Pancreas (tissue), 10 donors: Measurements from ENCODE around the gene WWC1. TPM values are rescaled to one million over a fixed set of nuclear protein-coding genes. Genes with fewer than 3 reads are reported as not detected.

Experiments used
- ATAC-seq, 4 donors: fragments of 200-7000 bp; cut with Tn5 transposase; one replicate each; pipeline versions ENCODE4 v1.8.0 to v1.9.1; 2020; ENCODE audit warnings: mild to moderate bottlenecking in 4 of 4, moderate library complexity in 4 of 4
- DNase-seq, 6 donors: peaks; one replicate each; pipeline ENCODE4 v3.0.0-alpha.2; 2020
- FAIRE-seq: peaks from 2 replicates; lab custom pipeline; 2012; peaks lifted over from hg19 to GRCh38; lab: Jason Lieb, UNC
- H3K27ac ChIP-seq, 4 donors: fragments of 200-600 bp; sonication (generic); 1 replicate in 3 of 4; 2 replicates in 1 of 4; pipeline versions ENCODE4 v1.5.0 to v1.8.0; 2020
- H3K27me3 ChIP-seq, 4 donors: fragments of 200-600 bp; one replicate each; pipeline ENCODE4 v1.8.0; 2021
- H3K36me3 ChIP-seq, 3 donors: fragments of 200-600 bp; sonication (generic) in 1 of 3; one replicate each; pipeline versions ENCODE4 v1.5.0 to v1.8.0; 2020 to 2021
- H3K4me1 ChIP-seq, 3 donors: fragments of 200-600 bp; one replicate each; pipeline ENCODE4 v1.8.0; 2021
- H3K4me3 ChIP-seq, 4 donors: fragments of 200-600 bp; sonication (generic) in 2 of 4; one replicate each; pipeline versions ENCODE4 v1.5.0 to v1.8.0; 2020 to 2021
- H3K9me3 ChIP-seq, 4 donors: fragments of 200-600 bp; one replicate each; pipeline ENCODE4 v1.8.0; 2021
- WGBS, 2 donors: extraction: QIAGEN DNeasy Blood & Tissue Kit; methylation state at CpG; one replicate each; pipeline ENCODE4 v1.1.7; 2013; 5-methylcytosine and 5-hydroxymethylcytosine counted together
- intact Hi-C, 3 donors: fragments of 100-400 bp; cut with DNase I; formaldehyde crosslinking; loops; one replicate each; pipeline versions ENCODE4 v1.11.1 to v1.14.2; 2022
- polyA plus RNA-seq, 2 donors: library from polyadenylated mRNA; stranded (reverse); fragments of 200-250 nt; gene quantifications; one replicate each; pipeline ENCODE4 v1.2.3, GENCODE V29; 2013
- total RNA-seq, 6 donors: library from RNA; stranded (reverse); fragmentation: NEBNext Ultra II Directional in 4 of 6; extraction: Animal tissue kit (Norgen Biotek cat#: 25700) in 4 of 6; gene quantifications; one replicate each; pipeline versions ENCODE4 v1.2.1 to v1.2.4, GENCODE V29; 2021 to 2023
- TF ChIP-seq, protein P1 (sequence below), 4 donors: fragments of 200-600 bp; sonication (generic) in 3 of 4; IDR thresholded peaks; one replicate each; pipeline versions ENCODE4 v1.5.0 to v1.8.0; 2021; ENCODE audit warnings: antibody characterized with exemption in 4 of 4
- donor health status: healthy with polysubstance abuse.
- donor health status: DM: no; HTN: no; CAD: no; lungs with moderate emphysema.
- donor health status: DM: no; HTN: no; CAD: no.
- donor health status: control.
- donor health status: control.
- donor health status: Bipolar disorder and iron deficiency.
- donor health status: DM: yes; HTN: yes; CAD: no.
- donor health status: DM: no; HTN: no; CAD: no.
- donor health status: DM: no; HTN: no; CAD: no.
- donor health status: DM: yes; HTN: yes; CAD: no.

The WWC1 gene
- total and polyA plus RNA-seq, 8 donors = 35.0 to 54.2 (median 38.7) TPM

DNA sequence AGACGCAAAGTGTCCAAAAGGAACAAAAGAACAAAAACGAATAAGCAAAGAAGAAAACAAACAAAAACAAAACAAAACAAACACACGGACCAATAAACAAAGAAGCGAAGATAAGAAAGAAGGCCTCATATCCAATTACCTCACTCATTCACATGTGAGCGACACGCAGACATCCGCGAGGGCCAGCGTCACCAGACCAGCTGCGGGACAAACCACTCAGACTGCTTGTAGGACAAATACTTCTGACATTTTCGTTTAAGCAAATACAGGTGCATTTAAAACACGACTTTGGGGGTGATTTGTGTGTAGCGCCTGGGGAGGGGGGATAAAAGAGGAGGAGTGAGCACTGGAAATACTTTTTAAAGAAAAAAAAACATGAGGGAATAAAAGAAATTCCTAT is 28.3 kb upstream of the WWC1 start:
- no peak for DNase-seq
- H3K27me3 ChIP-seq = no peaks in the 10 kb centered on the region
- ATAC-seq = no peak
- TF ChIP-seq, protein P1, sequence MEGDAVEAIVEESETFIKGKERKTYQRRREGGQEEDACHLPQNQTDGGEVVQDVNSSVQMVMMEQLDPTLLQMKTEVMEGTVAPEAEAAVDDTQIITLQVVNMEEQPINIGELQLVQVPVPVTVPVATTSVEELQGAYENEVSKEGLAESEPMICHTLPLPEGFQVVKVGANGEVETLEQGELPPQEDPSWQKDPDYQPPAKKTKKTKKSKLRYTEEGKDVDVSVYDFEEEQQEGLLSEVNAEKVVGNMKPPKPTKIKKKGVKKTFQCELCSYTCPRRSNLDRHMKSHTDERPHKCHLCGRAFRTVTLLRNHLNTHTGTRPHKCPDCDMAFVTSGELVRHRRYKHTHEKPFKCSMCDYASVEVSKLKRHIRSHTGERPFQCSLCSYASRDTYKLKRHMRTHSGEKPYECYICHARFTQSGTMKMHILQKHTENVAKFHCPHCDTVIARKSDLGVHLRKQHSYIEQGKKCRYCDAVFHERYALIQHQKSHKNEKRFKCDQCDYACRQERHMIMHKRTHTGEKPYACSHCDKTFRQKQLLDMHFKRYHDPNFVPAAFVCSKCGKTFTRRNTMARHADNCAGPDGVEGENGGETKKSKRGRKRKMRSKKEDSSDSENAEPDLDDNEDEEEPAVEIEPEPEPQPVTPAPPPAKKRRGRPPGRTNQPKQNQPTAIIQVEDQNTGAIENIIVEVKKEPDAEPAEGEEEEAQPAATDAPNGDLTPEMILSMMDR (IDR thresholded peaks at IDR 0.05) = no peak
- 67 to 70% methylated on average over 13 of the region's 13 CpGs for WGBS, 2 donors
- intact Hi-C loops = no loop called here
- no peaks in the 10 kb centered on the region for H3K4me1 ChIP-seq
- H3K9me3 ChIP-seq = no peaks in the 10 kb centered on the region
- no peak for FAIRE-seq
- no peak overlapping the region for H3K27ac ChIP-seq
- no peaks in the 10 kb centered on the region for H3K36me3 ChIP-seq
- no peak overlapping the region for H3K4me3 ChIP-seq

DNA sequence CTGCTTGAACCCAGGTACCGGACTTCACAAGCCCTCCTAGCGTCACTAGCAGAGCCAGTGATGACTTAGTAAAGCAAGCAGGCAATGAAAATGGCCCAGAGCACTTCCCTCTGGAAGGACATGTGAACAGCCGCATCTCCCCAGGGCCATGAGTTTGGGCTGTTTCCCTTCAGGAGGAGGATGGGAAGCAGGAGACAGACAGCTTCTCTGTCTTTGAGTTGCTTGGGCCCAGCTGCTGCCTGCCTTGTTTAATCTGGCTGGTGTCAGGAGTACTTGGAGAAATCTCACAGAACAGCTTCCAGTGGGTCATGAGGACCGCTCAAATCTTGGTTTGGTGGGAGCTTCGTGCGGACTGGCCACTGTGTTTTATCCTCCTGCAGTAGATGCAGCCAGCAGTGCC is 25.4 kb upstream of the WWC1 start:
- no peak overlapping the region for H3K4me3 ChIP-seq
- peaks cover 0 to 6% (median 0%) of the 10 kb centered on the region in 3 donors for H3K4me1 ChIP-seq
- FAIRE-seq (no peak), ATAC-seq (no peak), DNase-seq (no peak)
- no peaks in the 10 kb centered on the region for H3K36me3 ChIP-seq
- 90 to 91% methylated on average over 6 of the region's 6 CpGs for WGBS, 2 donors
- no peaks in the 10 kb centered on the region for H3K27me3 ChIP-seq
- no peaks in the 10 kb centered on the region for H3K9me3 ChIP-seq
- no peak overlapping the region for H3K27ac ChIP-seq
- TF ChIP-seq, protein P1 (IDR thresholded peaks at IDR 0.05) = no peak
- intact Hi-C loops = loop anchor here in 1 of 3 donors (5.0 kb wide), 1 partner anchor 156 kb away; no protein-coding TSS in a partner anchor

DNA sequence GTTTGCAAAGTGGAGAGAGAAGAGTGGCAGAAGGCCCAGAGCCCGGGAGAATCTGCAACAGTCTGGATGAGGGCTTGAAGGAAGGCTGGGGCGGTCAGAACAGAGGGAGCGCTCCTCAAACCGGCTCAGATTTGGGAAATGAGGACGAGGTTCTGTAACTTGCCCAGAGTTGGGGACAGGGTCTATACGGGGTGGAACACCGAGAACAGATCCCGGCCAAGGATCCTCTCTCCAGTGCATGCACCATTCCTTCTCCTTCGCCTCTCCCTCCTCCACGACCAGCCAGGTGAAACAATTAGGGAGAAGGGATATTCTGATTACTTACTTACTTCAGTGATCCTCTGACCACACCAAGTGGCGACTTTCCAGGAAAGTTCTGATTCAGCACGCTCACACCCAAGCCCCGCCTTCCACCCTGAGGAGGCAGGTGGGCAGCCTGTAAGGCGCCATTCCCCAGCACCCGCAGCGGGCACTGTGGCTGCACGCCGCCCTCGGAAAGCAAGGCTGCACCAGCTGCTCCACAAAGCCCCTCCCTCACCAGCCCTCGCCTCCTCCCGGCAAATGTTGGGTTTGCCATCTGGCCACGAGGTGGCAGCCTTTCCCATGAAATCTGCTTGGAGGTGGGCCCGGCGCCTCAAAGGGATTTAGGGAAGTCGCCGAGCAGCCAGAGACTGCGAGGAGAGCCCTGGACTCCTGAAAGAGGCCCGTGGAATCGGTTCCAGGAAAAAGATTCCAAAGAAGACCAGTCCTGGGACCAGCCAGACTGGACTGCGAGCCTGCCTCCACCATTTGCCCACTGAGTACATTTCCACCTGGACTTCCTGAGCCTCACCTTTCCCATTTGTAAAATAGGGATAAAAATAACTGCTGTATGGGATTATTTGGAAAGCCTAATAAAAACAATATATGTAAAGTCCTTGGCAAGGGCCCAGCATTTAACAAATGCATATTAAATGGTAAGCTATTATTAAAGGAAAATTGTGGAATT is 22.2 kb upstream of the WWC1 start:
- FAIRE-seq (no peak), ATAC-seq (peak; percentile 88 to 97 (median 96)), DNase-seq (peak; percentile 81 to 94 (median 90))
- H3K4me1 ChIP-seq = peaks cover 0 to 6% (median 0%) of the 10 kb centered on the region in 3 donors
- H3K9me3 ChIP-seq = no peaks in the 10 kb centered on the region
- no peaks in the 10 kb centered on the region for H3K27me3 ChIP-seq
- intact Hi-C loops = loop anchor here in 1 of 3 donors (5.0 kb wide), 1 partner anchor 153 kb away; no protein-coding TSS in a partner anchor
- no peak overlapping the region for H3K27ac ChIP-seq
- peak overlapping the region in 2 of 4 donors; percentile 26 to 31 for H3K4me3 ChIP-seq
- WGBS, 2 donors = 3 to 5% methylated on average over 29 to 30 of the region's 30 CpGs
- TF ChIP-seq, protein P1 (IDR thresholded peaks at IDR 0.05) = peak; percentile 75 to 90 (median 82)
- no peaks in the 10 kb centered on the region for H3K36me3 ChIP-seq

DNA sequence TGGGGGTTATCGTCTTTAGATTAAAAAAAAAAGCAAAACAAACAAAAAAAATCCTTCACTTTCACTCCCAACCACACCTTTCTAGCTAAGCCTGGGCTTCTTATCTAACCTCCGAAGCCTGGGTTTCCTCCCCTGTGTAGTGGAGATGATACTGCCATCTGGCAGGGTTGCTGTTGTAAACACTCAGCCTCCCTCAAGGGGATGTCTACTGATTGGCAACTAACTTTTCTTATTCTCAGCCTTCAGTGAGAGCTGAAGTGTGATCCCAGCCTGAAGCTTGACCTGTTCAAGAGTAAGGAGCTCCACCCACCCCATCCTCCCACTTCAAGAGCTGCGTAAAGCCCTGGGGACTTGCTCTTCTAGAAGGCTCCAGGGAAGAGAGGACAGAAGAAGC is 21.5 kb upstream of the WWC1 start:
- intact Hi-C loops = loop anchor here in 2 of 3 donors (5.0 kb wide), 1 partner anchor 152 kb away; no protein-coding TSS in a partner anchor
- Histone ChIP-seq H3K27ac (no peak overlapping the region), H3K36me3 (no peaks in the 10 kb centered on the region), H3K4me1 (peaks cover 0 to 6% (median 0%) of the 10 kb centered on the region in 3 donors), H3K4me3 (no peak overlapping the region), H3K27me3 (no peaks in the 10 kb centered on the region), H3K9me3 (no peaks in the 10 kb centered on the region)
- TF ChIP-seq, protein P1 (IDR thresholded peaks at IDR 0.05) = no peak
- no peak for DNase-seq
- WGBS, 2 donors = 35 to 36% methylated on average over 3 of the region's 3 CpGs
- peak in 3 of 4 donors; percentile 28 to 42 (median 39) for ATAC-seq
- FAIRE-seq = no peak
